NCI-H1417 treated with DMSO at 0.1 percent for 48 hours (cell line): ENCODE measurements around the gene AEBP1.

ENCODE experiments used
- DNase-seq: peaks from one replicate; lab custom pipeline; 2025; lab: John Stamatoyannopoulos, UW

The AEBP1 gene

DNA sequence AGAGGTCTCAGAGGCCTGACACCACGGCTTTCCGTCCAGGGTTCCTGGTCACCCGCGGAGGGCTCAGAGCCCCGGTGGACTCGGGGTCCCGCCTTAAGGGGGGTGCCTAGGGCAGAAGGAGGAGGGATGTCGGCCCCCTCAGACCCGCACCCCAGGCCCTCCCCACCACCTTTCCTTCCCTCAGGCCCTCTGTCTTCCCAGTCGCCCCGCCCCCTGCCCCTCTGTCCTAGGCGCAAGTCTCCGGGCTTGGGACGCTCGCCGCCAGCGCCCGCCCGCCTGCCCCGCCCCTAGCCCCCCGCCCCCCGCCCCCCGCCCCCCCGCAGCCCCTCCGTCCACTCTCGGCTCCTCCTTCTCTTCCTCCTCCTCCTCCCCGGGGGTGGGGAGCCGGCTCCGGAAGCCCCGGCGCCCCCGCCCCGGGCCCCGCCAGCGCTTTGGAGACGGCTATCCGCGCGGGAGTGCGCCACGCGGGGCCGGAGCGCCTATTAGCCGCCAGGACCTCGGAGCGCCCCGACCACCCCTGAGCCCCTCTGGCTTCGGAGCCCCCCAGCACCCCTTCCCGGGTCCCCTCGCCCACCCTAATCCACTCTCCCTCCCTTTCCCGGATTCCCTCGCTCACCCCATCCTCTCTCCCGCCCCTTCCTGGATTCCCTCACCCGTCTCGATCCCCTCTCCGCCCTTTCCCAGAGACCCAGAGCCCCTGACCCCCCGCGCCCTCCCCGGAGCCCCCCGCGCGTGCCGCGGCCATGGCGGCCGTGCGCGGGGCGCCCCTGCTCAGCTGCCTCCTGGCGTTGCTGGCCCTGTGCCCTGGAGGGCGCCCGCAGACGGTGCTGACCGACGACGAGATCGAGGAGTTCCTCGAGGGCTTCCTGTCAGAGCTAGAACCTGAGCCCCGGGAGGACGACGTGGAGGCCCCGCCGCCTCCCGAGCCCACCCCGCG, at the start of gene AEBP1:
AEBP1 (plus strand) TSS at position 423 of the 937 bp plus-strand sequence; CDS start at position 744, 321 bp downstream.
- no peak for DNase-seq

DNA sequence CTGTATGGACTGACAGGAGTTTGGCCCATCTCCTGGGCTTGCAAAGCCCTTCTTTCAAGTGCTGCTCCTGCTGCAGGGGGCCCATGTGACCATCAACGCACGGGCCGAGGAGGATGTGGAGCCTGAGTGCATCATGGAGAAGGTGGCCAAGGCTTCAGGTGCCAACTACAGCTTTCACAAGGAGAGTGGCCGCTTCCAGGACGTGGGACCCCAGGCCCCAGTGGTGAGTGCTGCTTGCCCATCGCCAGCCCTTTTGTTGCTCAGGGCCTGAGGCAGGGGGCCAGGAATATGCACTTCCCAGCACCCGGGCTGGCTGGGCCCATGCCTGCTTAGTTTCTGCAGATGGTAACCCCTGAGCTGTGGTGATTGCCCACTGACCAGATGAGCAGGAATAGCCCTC, 47.5 kb upstream of the AEBP1 start:
- DNase-seq: no peak

DNA sequence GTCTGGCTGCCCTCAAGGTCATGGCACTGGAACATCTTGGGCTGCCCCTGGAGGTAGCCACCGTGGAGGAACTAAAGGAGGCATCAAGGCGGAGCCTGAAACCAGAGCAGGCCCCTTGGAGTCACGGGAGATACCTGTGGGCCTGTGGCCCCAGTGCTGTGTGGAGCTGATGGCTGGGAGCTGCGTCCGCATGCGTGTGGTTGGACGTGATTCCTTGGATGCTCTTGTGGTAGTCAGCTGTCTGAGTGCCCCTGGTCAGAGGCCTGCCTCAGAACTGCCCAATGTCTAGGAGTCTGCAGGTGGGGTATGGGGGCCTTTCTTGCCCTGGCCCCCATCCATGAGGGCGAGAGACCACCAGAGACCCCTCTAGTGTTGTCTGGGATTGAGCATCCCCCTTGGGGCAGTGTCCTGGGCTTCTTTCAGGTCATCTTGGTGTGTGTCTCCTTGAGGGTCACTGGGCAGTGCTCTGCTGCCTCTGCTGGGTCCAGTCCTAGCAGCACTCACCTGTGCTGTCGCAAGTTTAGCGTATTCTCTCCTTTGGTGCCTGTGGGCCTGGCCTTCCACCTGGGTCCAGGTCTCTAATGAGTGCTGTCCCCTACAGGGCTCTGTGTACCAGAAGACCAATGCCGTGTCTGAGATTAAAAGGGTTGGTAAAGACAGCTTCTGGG, 46.8 kb upstream of the AEBP1 start:
- no peak for DNase-seq

DNA sequence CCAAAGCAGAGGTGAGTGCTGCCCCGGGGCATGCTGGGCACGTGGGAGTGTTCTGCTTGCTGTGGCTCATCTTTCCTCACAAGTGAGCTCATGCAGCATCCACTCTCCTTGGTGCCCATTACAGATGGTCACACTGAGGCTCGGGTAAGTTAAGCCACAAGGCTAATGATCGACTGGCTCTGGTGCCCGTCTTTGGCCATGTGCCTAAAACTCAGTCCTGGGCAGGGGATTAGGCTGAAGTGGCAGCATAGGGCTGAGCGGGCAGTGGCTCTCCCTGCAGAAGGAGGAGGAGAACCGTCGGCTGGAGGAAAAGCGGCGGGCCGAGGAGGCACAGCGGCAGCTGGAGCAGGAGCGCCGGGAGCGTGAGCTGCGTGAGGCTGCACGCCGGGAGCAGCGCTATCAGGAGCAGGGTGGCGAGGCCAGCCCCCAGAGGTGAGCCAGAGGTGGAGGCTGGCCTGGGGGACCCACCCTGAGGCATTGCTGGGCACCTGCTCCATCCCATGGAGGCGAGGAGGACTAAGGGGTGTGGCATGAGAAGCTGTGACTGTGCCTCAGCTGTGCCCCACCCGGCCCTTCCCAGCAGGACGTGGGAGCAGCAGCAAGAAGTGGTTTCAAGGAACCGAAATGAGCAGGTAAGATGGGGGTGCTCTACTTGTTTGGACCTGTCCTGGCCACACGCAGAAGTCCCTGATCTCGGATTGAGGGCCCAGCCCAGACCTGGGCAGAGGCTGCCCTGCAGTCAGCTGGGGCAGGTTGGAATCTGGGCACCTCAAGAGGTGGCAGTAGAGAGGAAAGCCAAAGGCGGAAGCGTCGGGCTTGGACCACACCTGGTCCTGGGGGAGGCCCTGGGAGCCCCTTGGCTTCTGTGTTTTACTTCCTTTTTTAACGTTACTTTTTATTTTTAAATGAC, 46.0 kb upstream of the AEBP1 start:
- no peak for DNase-seq

DNA sequence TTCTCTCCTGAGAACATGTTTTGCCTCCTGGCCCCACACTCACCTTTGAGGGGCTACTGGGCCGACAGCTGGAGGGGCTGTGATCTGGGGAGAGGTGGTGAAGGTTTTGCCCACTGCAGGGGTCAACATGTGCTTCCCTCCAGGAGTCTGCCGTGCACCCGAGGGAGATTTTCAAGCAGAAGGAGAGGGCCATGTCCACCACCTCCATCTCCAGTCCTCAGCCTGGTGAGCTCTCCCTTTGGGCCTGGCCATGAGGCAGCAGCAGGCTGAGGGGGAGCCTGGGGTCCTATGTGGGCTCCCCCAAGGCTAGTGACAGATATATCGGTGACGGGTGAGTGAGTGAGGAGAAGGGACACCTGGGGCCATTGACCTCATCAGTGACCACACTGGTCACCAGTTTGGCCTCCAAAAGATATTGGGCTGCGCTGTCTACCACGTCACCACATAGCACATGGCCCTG, 45.4 kb upstream of the AEBP1 start:
- no peak for DNase-seq

DNA sequence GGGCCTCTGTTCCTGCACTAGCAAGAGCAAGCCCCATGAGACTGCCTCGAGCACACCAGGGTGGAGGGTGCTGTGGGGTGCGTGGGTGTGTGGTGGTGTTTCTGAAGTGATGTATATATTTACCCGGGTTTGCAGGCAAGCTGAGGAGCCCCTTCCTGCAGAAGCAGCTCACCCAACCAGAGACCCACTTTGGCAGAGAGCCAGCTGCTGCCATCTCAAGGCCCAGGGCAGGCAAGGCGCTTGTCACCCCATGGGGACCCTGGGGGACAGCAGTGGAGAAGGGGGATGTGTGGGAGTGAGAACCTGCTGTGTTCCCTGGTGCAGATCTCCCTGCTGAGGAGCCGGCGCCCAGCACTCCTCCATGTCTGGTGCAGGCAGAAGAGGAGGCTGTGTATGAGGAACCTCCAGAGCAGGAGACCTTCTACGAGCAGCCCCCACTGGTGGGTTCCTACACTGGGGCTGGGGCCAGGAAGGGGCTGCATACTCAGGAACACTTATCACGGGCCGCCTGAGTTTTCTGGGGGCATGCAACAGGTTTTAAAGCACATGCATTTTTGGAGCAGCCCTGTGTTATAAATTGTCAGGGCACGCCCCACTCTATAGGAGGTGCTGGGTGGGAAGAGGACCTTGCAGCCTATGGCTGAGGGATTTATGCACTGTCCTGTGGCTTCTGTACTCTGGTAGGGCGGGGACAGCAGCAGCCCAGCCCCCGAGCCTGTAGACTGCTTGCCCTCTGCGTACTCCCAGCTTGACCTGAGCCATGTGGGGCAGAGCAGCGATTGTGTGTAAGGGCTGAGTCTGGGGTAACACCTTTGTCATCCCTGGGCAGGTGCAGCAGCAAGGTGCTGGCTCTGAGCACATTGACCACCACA, 44.7 kb upstream of the AEBP1 start:
- no peak for DNase-seq

DNA sequence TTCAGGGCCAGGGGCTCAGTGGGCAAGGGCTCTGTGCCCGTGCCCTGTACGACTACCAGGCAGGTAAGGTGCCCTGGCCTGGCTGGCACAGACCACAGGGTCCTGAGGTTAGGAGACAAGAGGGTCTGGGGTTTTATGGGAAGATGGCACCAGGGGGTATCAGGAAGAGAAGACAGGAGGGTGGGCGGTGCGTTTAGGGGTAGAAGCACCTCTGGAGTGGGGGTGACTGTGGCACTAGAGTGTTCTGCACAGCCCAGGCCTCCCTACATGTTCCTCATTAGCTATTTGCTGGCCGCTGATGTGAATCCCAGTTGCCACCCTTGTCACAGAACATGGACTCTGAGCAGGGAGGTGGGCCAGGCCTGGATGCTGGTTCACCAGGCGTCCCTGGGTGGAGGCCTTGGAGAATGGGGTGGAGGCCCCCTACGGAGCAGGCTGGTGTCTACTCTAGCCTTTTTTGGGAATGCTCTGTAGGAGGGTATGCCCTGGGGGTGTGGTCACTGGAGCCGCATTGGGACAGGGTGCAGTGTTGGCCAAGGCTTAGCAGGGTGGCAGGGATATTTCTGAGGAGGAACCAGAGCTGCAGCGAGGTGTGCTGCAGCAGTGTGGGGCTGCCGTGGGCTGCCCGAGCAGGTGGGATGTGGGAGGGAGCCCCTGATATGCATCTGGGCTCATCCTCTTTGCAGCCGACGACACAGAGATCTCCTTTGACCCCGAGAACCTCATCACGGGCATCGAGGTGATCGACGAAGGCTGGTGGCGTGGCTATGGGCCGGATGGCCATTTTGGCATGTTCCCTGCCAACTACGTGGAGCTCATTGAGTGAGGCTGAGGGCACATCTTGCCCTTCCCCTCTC, 43.8 kb upstream of the AEBP1 start:
- no peak for DNase-seq

DNA sequence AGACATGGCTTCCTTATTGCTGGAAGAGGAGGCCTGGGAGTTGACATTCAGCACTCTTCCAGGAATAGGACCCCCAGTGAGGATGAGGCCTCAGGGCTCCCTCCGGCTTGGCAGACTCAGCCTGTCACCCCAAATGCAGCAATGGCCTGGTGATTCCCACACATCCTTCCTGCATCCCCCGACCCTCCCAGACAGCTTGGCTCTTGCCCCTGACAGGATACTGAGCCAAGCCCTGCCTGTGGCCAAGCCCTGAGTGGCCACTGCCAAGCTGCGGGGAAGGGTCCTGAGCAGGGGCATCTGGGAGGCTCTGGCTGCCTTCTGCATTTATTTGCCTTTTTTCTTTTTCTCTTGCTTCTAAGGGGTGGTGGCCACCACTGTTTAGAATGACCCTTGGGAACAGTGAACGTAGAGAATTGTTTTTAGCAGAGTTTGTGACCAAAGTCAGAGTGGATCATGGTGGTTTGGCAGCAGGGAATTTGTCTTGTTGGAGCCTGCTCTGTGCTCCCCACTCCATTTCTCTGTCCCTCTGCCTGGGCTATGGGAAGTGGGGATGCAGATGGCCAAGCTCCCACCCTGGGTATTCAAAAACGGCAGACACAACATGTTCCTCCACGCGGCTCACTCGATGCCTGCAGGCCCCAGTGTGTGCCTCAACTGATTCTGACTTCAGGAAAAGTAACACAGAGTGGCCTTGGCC, 43.0 kb upstream of the AEBP1 start:
- DNase-seq: no peak

DNA sequence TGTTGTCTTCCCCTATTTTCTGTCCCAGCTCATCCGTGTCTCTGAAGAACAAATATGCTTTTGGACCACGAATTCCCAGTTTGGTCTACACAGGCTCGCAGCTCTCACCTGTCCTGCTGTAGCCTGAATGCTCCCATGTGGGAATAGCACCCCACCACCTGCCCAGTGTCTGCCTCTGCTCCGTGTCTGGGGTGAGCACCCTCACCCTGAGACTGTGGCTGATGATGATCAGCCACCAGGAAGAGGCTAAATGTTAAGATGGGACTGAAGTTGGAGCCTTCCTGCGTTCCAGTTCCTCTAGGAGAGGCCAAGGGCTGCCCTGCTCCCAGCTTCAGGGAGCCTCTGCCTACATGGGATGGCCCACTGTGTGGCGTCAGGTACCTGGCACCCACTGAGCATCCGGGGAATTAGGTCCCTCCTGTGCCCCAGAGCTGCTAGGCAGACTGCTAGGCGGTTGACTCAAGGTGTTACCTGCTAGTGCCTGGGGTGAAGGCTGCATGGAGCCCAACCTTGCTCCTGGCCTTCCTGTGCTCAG, 42.4 kb upstream of the AEBP1 start:
- no peak for DNase-seq

DNA sequence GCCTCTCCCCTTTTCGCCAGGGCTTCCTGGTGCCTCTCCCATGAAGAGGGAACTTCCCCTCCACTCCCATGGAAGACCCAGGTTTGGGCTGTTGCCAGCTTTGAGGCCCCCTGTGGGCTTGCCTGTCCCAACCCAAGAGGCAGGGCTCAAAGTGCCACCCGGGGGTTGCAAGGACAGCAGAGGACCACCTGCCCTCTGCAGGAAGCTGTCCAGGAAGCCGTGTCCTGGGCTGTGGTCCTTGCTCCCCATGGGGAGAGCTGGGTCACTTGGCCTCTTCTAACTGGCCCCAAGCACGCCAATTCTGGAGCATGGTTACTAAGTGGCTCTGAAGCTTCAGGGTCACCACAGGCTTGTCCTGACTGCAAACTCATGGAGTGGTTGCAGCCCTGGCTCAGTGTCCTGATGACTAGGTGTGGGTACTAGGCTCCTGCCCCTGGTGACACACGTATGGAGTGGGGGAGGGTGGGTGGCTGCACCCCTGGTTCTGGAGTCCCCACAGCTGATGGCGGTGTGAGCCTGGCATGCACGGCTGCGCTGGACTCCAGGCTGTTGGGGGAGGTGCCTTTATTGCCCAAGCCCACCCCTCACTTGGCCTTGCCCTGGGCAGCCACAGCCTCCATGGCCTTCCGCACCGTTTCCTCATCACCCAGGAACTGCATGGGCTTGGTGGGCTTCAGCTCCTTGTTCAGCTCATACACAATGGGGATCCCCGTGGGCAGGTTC, 41.8 kb upstream of the AEBP1 start:
- DNase-seq: no peak

DNA sequence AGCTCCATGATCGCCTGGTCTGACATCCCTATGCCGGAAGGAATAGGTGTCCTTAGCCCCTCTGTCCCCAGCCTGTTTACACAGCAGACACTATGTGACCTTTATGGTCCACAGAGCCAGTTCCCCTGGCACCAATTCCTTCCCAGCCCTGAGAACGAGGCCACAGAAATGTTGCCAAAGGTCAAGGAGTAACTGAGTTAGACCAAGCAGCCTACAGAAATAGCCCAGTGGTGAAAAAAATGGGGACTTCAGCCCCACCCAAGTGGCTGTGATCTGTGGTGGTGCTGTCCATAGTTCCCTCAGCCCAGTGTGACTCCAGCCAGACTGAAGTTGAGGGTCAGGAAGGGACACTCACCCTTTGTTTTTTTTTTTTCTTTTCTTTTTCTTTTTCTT, 41.2 kb upstream of the AEBP1 start:
- no peak for DNase-seq

DNA sequence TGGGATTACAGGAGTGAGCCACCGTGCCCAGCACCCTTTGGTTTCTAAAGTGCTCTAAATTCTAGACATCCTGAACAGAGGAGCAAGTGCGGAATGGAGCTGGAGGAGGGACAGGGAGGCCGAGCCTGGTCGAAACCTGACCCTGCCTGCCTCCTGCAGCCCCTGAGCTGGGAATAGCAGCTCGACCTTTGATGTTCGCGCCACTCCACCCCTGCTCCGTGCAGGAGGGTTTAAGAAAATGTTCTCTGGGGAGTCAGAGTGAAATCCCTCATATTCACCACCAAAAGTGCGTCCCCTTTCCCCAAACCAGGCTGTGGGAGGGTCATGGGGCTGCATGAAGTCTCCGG, 40.6 kb upstream of the AEBP1 start:
- DNase-seq: no peak

DNA sequence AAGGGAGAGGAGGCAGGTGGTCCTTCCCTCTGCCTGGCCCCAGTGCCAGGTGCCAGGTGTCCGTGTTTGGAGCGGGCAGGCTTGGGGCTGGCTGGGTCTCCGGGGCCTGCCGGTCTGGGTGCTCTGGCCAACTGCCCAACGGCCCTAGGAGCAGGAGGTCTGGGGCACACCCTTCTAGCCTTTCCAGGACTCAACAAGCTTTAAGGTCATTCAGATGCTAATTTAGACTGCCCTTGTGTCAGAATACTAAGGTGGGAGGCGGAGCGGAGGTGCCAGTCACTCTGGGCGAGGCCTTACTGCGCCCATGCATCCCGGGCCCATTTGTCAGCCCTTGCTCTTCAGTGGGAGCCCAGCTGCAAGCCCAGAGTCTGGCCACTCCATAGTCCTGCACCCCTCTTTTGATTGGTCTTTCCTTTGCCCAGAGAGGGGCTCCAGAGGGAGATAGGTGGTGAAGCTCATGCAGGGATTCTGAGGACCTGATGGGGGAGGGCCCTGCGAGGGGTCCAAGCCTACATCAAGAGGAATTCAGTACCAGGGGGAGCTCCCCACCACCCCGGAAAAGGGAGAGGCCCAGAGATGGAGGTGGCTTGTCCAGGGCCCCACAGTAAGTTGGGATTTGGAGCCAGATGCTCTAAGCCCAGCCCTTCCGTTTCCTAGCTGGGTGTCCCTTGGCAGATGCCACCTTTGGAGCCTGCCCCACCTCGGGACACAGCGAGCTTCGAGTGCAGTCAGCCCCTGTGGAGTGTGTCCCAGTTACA, 40.1 kb upstream of the AEBP1 start:
- DNase-seq: no peak

DNA sequence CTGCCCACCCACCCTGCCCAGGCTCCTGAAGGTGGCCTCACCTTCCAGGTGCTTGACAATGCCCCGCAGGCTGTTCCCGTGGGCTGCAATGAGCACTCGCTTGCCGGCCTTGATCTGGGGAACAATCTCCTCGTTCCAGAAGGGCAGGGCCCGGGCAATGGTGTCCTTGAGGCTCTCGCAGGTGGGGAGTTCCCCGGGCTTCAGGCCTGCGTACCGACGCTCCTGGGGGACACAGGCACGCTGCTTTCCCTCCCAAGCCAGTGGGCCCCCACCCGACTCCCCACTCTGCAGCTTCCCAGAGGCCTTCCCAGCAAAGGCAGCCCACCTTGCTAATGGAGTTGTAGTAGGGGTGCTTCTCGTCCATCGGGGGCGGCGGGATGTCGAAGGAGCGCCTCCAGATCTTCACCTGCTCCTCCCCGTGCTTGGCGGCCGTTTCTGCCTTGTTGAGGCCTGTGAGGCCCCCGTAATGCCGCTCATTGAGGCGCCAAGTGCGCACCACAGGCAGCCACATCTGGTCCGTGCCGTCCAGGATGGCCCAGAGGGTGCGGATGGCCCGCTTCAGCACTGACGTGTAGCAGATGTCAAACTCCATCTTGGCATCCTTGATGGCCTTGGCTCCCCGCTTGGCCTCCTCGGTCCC, 39.2 kb upstream of the AEBP1 start:
- no peak for DNase-seq

DNA sequence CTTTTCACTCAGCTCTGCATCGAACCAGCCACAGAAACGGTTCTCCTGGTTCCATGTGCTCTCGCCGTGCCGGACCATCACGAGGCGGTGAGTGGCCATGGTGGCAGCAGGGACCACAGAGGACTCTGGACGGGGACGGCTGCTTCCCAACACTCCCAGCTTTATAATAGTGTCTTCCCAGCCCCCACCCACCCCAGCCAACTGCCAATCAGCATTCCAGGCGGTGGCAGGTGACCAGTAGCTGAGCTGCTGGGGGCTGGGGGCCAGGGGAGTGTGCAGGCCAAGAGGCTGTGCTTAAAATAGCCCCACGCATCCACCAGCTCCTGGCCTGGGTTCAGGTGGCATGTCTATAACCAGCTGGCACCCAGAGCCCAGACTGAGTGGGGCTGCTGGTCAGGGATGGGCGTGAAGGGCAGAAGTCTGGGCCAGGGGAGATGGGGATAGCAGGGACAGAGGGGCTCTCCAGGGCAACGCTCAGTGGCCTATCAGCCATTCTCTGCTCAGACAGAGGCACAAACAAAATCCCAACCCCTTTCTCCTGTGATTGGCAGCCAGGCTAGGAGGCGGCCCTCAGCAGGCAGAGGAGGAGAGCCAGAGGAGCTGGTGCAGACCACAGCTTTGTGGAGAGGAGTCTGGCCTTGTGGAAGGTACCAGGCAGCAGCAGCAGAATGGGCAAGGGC, 38.6 kb upstream of the AEBP1 start, which contains the start of gene PGAM2:
PGAM2 (minus strand) TSS at position 137 of the 680 bp plus-strand sequence; CDS start at position 99, 38 bp downstream.
- DNase-seq: no peak

DNA sequence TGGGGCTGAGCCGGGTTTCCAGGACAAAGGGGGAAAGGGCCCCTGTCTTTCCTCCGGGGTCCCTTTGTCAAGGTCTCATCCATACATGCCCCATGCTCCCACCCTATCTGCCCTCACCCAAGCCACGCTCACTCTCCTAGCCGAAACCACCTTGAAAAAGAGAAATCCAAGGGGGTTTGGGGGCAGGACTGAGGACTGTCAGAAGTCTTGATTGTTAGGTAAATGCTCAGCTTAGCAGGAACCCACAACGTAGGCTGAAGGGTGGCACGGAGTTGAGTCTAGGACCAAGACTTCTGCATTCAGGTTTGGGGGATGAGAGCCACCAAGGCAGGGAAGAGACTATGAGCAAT, 38.1 kb upstream of the AEBP1 start:
- DNase-seq: no peak

DNA sequence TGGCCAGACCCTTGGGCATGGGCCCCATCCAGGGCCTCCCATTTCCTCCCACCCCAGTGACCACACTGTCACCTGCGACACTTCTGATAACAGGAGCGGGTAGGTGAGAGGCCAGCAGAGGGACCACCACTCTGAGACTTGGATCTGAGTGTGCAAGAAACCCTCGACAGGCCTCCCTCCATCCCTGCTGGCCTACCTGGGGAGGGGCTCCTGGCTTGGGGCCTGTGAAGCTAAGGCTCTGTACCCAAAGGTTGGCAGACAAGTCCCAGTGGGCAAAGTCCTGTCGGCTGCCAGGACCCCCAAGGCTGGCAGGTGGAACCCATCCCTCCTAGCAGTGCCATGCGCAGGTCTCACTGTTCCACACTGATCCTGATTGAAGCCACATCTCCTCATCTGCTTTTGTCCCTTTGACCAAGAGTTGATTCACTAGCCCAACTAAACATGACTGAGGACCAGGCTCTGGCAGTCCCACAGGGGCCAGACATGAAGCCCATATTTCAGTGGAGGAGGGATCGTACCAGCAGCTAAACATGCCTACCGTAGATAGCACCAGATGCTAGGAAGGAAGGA, 37.6 kb upstream of the AEBP1 start:
- no peak for DNase-seq
